Peyer's patch (tissue), 4 donors: Measurements from ENCODE around the gene SLC25A19.

Experiments
- CTCF ChIP-seq, 6 experiments: fragments of 450-650 bp in 4 of 6; fragments of 200-600 bp in 2 of 6; sonication (generic) in 1 of 6; IDR thresholded peaks; one replicate each; pipeline ENCODE4 v1.5.1; 2017 to 2019; ENCODE audit warnings: antibody characterized with exemption in 6 of 6, mild to moderate bottlenecking in 3 of 6, moderate library complexity in 1 of 6
- POLR2A ChIP-seq, 2 donors: fragments of 450-650 bp; IDR thresholded peaks; one replicate each; pipeline ENCODE4 v1.5.1; 2017; ENCODE audit warnings: antibody characterized with exemption in 2 of 2, mild to moderate bottlenecking in 2 of 2, moderate library complexity in 2 of 2

- TF ChIP-seq CTCF (IDR thresholded peaks at IDR 0.05) = no peak
- no peak for TF ChIP-seq POLR2A (IDR thresholded peaks at IDR 0.05)
Measured at GRCh38 chr17:75252039-75252816, 37.0 kb downstream of the SLC25A19 start.
